NCI-H2227 (cell line): ENCODE data around the gene ZNF700.
"Not testable (repeated sequence)": the region's sequence is repeated elsewhere in the genome, so short reads cannot be mapped to it uniquely, and the experiment has no call there.

Experiments used
- DNase-seq: peaks from one replicate; lab custom pipeline; 2025; ENCODE audit not compliant: unreplicated experiment; lab: John Stamatoyannopoulos, UW

Gene ZNF700

DNA sequence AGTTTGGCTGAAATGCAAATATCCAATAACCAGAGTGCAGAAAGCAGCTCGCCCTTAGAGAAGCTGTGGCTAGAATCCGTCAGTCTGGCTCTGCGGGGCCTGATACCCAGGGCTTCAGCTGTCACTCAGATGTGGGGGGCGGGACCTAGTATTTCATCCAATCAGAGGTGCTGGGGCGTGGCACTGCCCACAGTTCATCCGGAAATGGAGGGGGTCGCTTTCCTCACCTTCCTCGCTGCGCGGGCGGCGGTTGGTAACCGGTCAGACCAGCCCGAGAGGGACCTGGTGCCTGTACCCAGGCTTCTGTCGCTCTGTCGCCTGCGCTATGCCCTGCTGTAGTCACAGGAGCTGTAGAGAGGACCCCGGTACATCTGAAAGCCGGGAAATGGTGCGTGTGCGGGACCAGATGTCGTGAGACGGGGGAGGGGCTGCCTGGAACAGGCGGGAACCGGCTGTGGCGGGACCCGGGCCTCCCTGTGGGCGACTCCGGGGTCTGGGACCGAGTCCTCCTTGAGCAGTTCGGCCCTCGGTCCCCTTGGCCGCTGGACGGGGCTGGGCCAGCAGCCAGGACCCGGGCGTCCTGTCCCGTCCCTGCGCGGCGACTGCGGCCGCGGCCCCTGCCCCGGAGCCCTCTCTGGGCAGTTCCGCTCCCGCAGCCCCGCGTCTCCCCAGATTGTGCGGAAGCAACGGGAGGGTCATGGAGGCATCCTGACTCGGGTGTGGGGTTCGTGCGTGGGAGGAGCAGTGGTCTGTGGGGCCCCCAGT is at the start of gene ZNF700:
TSS of gene ZNF700 (plus strand) at position 222 of the 765 bp plus-strand sequence. CDS start at position 326, 104 bp downstream.
- peak; percentile 87 for DNase-seq

DNA sequence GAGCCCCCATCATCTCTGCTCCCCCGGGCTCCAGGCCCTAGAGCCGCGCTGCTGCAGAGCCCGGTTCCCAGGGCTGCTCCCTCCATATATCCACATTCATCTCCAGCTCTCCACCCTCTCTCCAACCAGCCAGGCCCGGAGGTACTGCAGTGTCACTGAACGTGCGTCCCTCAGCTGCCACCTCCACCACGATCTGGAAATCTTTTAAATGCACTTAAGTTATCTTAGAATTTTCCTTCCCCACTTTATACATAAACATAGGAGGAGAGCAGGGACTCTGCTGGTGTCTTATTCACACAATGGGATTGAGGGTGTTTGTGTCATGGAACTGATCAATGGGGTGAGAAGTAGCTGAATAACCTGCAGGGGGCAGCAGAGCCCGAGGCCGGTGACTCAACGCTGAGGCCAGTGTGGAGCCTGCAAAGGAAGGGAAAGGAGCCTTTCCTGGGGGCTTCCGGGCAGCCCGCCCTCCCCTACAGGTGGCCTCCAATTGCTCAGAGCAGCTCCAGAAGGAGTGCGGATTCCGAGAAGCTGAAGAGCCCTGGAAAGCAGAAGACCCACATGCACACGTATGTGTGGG is 45.1 kb upstream of the ZNF700 start:
- DNase-seq = peak; percentile 11

GRCh38 chr19:11880598-11880997 is 44.3 kb upstream of the ZNF700 start:
- no peak for DNase-seq

DNA sequence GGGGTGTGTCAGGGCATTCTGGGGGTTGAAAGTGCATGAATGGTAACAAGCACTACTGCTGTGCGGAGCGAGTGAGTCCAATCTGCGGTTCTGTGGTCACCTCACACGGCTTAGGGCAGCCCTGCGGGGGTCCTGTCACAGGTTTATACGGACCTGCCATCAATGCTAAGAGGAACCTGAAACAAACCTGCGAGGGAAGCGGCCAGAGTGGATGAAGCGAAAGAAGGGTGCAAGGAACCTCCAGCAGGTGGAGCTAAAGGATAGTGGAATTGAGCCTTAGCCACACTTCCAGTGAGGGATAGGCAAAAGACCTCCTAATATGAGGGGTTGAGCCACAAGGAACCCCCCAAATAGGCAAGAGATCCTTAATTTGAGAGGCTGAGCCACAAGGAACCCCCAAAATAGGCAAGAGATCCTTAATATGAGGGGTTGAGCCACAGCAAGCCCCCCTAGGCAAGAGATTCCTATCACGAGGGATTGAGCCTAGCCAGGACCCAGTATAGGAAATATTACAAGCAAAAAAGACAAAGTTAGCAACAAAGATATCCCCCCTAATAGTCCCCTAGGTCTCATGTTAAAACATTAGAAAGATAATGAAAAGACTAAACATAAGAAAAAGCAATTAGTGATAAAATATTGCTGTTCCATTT is 43.6 kb upstream of the ZNF700 start:
- DNase-seq = peak; percentile 47

GRCh38 chr19:11882606-11883005 is 42.3 kb upstream of the ZNF700 start:
- no peak for DNase-seq

DNA sequence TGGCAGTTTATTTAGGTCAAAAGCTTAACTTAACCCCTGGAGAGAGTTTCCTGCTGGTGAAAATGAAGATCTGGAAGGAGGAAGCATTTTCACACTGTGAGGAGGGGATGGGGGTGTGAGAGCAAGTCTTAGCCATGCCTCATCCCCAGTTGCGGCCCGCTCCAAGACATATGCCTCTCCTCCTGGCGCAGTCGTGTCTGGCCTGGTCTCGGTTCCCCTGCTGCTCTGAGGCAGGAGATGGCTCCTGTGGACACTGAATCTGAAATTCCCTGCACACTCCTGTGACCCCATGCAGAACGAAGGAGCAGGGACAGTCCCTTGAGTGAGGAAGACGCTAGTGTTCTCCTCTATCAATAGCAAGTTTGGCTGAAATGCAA is 37.7 kb upstream of the ZNF700 start:
- DNase-seq = no peak

GRCh38 chr19:11887611-11888531 is 37.0 kb upstream of the ZNF700 start, which contains the start of gene ZNF69:
Gene ZNF69 (plus strand): TSS chr19:11887782. CDS start chr19:11887924, 142 bp downstream.
- peak; percentile 56 for DNase-seq

- not testable (repeated sequence) for DNase-seq
Observed at GRCh38 chr19:11889901-11890300, 35.0 kb upstream of the ZNF700 start.

- DNase-seq = no peak
Observed at GRCh38 chr19:11890634-11891033, 34.3 kb upstream of the ZNF700 start.

DNA sequence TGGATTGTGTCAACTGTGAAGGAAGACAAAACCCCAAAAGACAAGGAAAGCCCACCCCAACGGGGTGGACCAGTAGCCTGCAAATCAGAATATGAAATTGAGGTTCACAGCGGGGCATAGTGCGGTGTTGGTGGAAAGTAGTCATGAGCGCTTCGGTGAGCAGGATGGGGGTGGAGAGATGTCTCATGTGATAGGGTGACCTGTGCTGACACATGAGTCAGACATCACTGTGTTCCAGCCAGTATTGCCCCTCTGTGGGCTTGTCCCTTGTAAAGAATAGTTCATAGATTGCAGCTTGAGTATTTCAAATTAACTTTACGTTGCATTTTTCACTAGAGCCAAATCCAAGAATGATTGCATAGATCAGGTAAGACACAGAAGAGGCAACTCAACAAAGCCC is 30.1 kb upstream of the ZNF700 start:
- DNase-seq = no peak

DNA sequence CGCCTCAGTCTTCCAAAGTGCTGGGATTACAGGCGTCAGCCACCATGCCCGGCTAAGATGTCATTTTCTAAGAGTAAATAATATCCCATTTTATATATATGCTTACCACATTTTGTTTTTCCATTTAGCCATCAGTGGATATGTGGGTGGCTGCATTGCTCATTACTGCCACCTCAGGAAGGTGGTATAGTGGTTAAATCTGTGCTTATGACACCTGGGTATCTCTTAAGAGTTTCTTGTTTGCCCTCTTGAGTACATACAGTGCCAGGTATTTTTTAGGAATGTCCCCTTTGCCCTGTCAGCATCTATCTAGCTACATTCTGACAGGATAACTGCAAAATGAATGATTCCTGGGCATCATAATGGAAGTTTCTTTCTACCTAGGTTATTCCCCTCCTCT is 22.7 kb upstream of the ZNF700 start:
- DNase-seq = no peak

DNA sequence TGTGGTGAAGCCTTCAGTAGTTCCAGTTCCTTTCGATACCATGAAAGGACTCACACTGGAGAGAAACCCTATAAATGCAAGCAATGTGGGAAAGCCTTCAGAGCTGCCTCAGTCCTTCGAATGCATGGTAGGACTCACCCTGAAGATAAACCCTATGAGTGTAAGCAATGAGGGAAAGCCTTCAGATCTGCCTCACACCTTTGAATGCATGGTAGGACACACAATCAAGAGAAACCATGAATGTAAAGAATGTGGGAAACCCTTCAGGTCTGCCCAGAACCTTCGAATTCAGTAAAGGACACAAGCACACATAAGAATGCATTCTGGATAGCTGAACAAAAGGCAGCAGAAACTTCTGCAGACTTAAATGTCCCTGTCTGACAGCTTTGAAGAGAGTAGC is 19.0 kb upstream of the ZNF700 start:
- no peak for DNase-seq

GRCh38 chr19:11911937-11912336 is 13.0 kb upstream of the ZNF700 start:
- DNase-seq = not testable (repeated sequence)

DNA sequence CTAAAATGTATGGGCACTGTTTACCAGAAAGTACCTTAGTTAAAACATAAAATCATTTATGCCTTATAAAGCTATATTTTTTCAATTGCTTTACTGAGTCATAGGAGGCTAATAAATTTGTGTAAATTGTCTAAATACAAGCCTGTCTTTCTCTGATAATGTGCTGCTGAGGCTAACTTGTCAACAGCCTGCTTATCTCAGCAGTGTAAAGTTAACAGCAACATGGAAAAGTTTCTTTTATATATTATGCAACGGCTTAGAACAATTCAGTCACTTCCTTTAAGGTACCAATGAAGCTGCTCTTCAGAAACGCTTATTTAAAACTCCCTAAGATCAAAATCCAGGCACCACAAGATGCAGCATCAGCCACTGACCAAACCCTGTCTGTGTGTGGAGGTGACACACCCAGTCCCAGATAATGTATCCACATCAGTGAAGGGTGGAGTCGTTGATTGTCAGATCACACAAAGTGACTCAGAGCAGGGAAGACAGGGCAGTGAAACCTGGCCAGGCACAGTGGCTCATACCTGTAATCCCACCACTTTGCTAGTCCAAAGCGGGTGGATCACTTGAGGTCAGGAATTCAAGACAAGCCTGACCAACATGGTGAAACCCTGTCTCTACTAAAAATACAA is 10.4 kb upstream of the ZNF700 start:
- not testable (repeated sequence) for DNase-seq

DNA sequence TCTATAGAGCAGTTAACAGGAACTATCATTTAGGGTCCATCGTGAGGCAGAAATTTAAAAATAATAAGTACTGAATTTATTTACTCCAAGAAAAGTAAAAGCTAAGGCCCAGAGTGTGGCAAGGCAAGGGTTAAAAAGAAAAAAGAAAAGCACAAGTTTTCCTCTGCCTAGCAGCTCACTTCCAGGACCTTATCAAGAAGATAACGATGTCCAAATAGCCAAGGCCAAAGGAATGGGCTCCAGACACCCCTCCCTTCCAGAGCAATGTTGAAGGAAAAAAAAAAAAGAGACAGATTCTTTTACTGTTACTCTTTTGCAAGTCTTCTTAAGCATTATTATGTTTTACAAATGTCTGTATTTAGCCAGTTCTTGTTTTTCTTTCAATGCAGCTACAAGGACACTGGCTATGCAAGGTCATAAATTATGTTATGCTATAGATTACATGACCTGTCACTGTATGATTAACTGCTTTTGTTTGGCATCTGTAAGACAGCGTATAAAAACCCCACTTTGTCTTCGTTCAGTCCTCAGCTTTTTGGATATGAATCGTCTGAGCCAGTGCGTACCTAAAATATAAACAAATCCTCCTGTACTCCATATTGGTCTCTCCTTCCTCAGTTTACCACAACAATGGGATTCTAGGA is 2.9 kb upstream of the ZNF700 start:
- peak; percentile 4 for DNase-seq

- not testable (repeated sequence) for DNase-seq
Observed at GRCh38 chr19:11925651-11926187, 812 bp downstream of the ZNF700 start.

GRCh38 chr19:11927227-11927626 is 2.3 kb downstream of the ZNF700 start:
- DNase-seq = no peak

GRCh38 chr19:11931051-11931450 is 6.1 kb downstream of the ZNF700 start:
- DNase-seq = no peak

GRCh38 chr19:11931513-11931912 is 6.6 kb downstream of the ZNF700 start:
- no peak for DNase-seq

GRCh38 chr19:11935829-11936228 is 10.9 kb downstream of the ZNF700 start:
- not testable (repeated sequence) for DNase-seq
